ENCODE measurements around the gene GIT2. TPM values are rescaled to one million over a fixed set of nuclear protein-coding genes. Genes with fewer than 3 reads are reported as not detected.
A peak's percentile ranks its signal among the peaks of the same experiment; 100 is the strongest.
"Not testable (repeated sequence)": the region's sequence is repeated elsewhere in the genome, so short reads cannot be mapped to it uniquely, and the experiment has no call there.

The GIT2 gene
- 16.3 TPM for total RNA-seq

GRCh38 chr12:109995686-109996482 is at the start of gene GIT2:
GIT2 (minus strand) TSS chr12:109996368; CDS start chr12:109996224, 144 bp downstream.
- peak; percentile 90 for ATAC-seq

- ATAC-seq = no peak
Observed at GRCh38 chr12:110042264-110042663, 46.1 kb upstream of the GIT2 start.

GRCh38 chr12:110039085-110039807 is 43.1 kb upstream of the GIT2 start:
- peak; percentile 74 for ATAC-seq

- ATAC-seq = no peak
Observed at GRCh38 chr12:110038741-110039084, 42.5 kb upstream of the GIT2 start.

GRCh38 chr12:110037315-110037714 is 41.1 kb upstream of the GIT2 start:
- no peak for ATAC-seq

- ATAC-seq = no peak
Observed at GRCh38 chr12:110035534-110036104, 39.5 kb upstream of the GIT2 start.

- no peak for ATAC-seq
Observed at GRCh38 chr12:110033888-110034287, 37.7 kb upstream of the GIT2 start.

- no peak for ATAC-seq
Observed at GRCh38 chr12:110029290-110029815, 33.2 kb upstream of the GIT2 start.

- ATAC-seq = no peak
Observed at GRCh38 chr12:110028323-110028722, 32.2 kb upstream of the GIT2 start.

GRCh38 chr12:110024051-110024450 is 27.9 kb upstream of the GIT2 start:
- no peak for ATAC-seq

- peak; percentile 13 for ATAC-seq
Observed at GRCh38 chr12:110023059-110023980, 27.2 kb upstream of the GIT2 start.

GRCh38 chr12:110020956-110021355 is 24.8 kb upstream of the GIT2 start:
- no peak for ATAC-seq

GRCh38 chr12:110015132-110015531 is 19.0 kb upstream of the GIT2 start:
- ATAC-seq = no peak

GRCh38 chr12:110012659-110013058 is 16.5 kb upstream of the GIT2 start:
- ATAC-seq = no peak

GRCh38 chr12:110012137-110012536 is 16.0 kb upstream of the GIT2 start:
- peak; percentile 69 for ATAC-seq

GRCh38 chr12:110010853-110011723 is 14.9 kb upstream of the GIT2 start:
- ATAC-seq = no peak

- not testable (repeated sequence) for ATAC-seq
Observed at GRCh38 chr12:110008681-110009398, 12.7 kb upstream of the GIT2 start.

GRCh38 chr12:110007881-110008280 is 11.7 kb upstream of the GIT2 start:
- ATAC-seq = no peak

GRCh38 chr12:110006115-110006514 is 9.9 kb upstream of the GIT2 start:
- ATAC-seq = no peak

- ATAC-seq = peak; percentile 20
Observed at GRCh38 chr12:110005319-110005973, 9.3 kb upstream of the GIT2 start.
